HG03045 (cell line): ENCODE data around the gene SLC9A5.

Experiments
- ATAC-seq: cut with Tn5 transposase; IDR thresholded peaks from one replicate; pipeline ENCODE4 v1.9.1; 2021; ENCODE audit warnings: mild to moderate bottlenecking, moderate library complexity; ENCODE audit not compliant: unreplicated experiment

The SLC9A5 gene

GRCh38 chr16:67213197-67214019, 35.4 kb upstream of the SLC9A5 start:
- ATAC-seq = no peak

- ATAC-seq = no peak
Observed at GRCh38 chr16:67215706-67216105, 33.1 kb upstream of the SLC9A5 start.

GRCh38 chr16:67216612-67217490, 31.9 kb upstream of the SLC9A5 start:
- ATAC-seq = no peak

GRCh38 chr16:67223992-67224391, 24.8 kb upstream of the SLC9A5 start:
- ATAC-seq = no peak

- no peak for ATAC-seq
Observed at GRCh38 chr16:67226295-67226803, 22.4 kb upstream of the SLC9A5 start.

GRCh38 chr16:67226804-67227566, 21.8 kb upstream of the SLC9A5 start, which contains the start of gene TMEM208:
Gene TMEM208 (plus strand): TSS chr16:67227130. CDS start chr16:67227219, 89 bp downstream.
- ATAC-seq = peak; percentile 92

- no peak for ATAC-seq
Observed at GRCh38 chr16:67227567-67227921, 21.2 kb upstream of the SLC9A5 start.

- ATAC-seq = no peak
Observed at GRCh38 chr16:67228034-67228785, 20.6 kb upstream of the SLC9A5 start.

- no peak for ATAC-seq
Observed at GRCh38 chr16:67228905-67229304, 19.9 kb upstream of the SLC9A5 start.

- ATAC-seq = no peak
Observed at GRCh38 chr16:67229906-67230808, 18.6 kb upstream of the SLC9A5 start.

- ATAC-seq = no peak
Observed at GRCh38 chr16:67230809-67231660, 17.7 kb upstream of the SLC9A5 start.

- ATAC-seq = no peak
Observed at GRCh38 chr16:67233596-67233995, 15.2 kb upstream of the SLC9A5 start.

- no peak for ATAC-seq
Observed at GRCh38 chr16:67234180-67234597, 14.6 kb upstream of the SLC9A5 start.

- no peak for ATAC-seq
Observed at GRCh38 chr16:67235816-67236562, 12.8 kb upstream of the SLC9A5 start.

GRCh38 chr16:67236563-67237395, 12.0 kb upstream of the SLC9A5 start:
- no peak for ATAC-seq

GRCh38 chr16:67237396-67238277, 11.1 kb upstream of the SLC9A5 start:
- no peak for ATAC-seq
